HepG2 (cell line): ENCODE measurements around the gene HIVEP2. TPM values are rescaled to one million over a fixed set of nuclear protein-coding genes. Genes with fewer than 3 reads are reported as not detected.

ENCODE experiments used
- AGO2 ChIP-seq: fragments of 200-400 bp; formaldehyde crosslinking; optimal IDR thresholded peaks from 2 replicates; pipeline ENCODE3; 2017; ENCODE audit warnings: mild to moderate bottlenecking, low read depth, low read length, moderate library complexity
- CCDC6 ChIP-seq: sonication (generic); formaldehyde crosslinking; IDR thresholded peaks from 2 replicates; pipeline ENCODE4 v1.8.1; 2022; ENCODE audit warnings: mild to moderate bottlenecking, missing genetic modification reagents, moderate library complexity
- DZIP1 ChIP-seq: sonication (generic); formaldehyde crosslinking; IDR thresholded peaks from 2 replicates; pipeline ENCODE4 v1.5.0; 2020; ENCODE audit warnings: mild to moderate bottlenecking, missing genetic modification reagents
- GABPA ChIP-seq, 2 experiments: IDR thresholded peaks; 2 replicates each; pipeline ENCODE4 v1.6.1; 2011 to 2016; ENCODE audit warnings: low read depth in 2 of 2, low read length in 1 of 2, missing biosample characterization in 1 of 2, missing genetic modification characterization in 1 of 2
- HNF1A ChIP-seq, 2 experiments: sonication (generic) in 1 of 2; formaldehyde crosslinking in 1 of 2; IDR thresholded peaks; 2 replicates each; pipeline versions ENCODE4 v1.4.0 to v1.6.1; 2016 to 2020; ENCODE audit warnings: borderline replicate concordance in 1 of 2, low read depth in 1 of 2, mild to moderate bottlenecking in 1 of 2, missing genetic modification reagents in 1 of 2
- NCOA5 ChIP-seq: sonication (generic); formaldehyde crosslinking; IDR thresholded peaks from 2 replicates; pipeline ENCODE4 v1.4.0; 2020; ENCODE audit warnings: missing genetic modification reagents
- NFKB2 ChIP-seq: sonication (generic); formaldehyde crosslinking; IDR thresholded peaks from 2 replicates; pipeline ENCODE4 v1.4.0; 2020; ENCODE audit warnings: missing genetic modification reagents, borderline replicate concordance
- POLR2A ChIP-seq, 2 experiments: IDR thresholded peaks; 2 replicates each; pipeline ENCODE4 v1.6.1; 2011; ENCODE audit warnings: low read depth in 2 of 2, low read length in 2 of 2, mild to moderate bottlenecking in 1 of 2, moderate library complexity in 1 of 2; ENCODE audit not compliant: insufficient read depth in 1 of 2
- SAP130 ChIP-seq: IDR thresholded peaks from 2 replicates; pipeline ENCODE4 v1.6.1; 2016; ENCODE audit warnings: low read depth
- ZBTB44 ChIP-seq: sonication (generic); formaldehyde crosslinking; IDR thresholded peaks from 2 replicates; pipeline ENCODE4 v1.4.0; 2020; ENCODE audit warnings: missing genetic modification reagents
- ZFP37 ChIP-seq: sonication (generic); formaldehyde crosslinking; IDR thresholded peaks from 2 replicates; pipeline ENCODE4 v1.4.0; 2020; ENCODE audit warnings: missing genetic modification reagents, borderline replicate concordance
- ZNF3 ChIP-seq: IDR thresholded peaks from 2 replicates; pipeline ENCODE4 v1.7.0; 2017; ENCODE audit warnings: inconsistent platforms
- ZNF547 ChIP-seq: sonication (generic); formaldehyde crosslinking; IDR thresholded peaks from 2 replicates; pipeline ENCODE4 v1.5.1; 2020; ENCODE audit warnings: mild to moderate bottlenecking, missing genetic modification reagents
- ZNF598 ChIP-seq: sonication (generic); formaldehyde crosslinking; IDR thresholded peaks from 2 replicates; pipeline ENCODE4 v1.5.1; 2020; ENCODE audit warnings: mild to moderate bottlenecking, missing genetic modification reagents, borderline replicate concordance
- ZNF644 ChIP-seq: IDR thresholded peaks from 2 replicates; pipeline ENCODE4 v1.6.1; 2016; ENCODE audit warnings: low read depth
- polyA plus RNA-seq, 8 experiments: library from polyadenylated mRNA; depleted of rRNA in 3 of 8; stranded (reverse) in 7 of 8; unstranded in 1 of 8; fragments of >200 nt; fragmentation: Illumina TruSeq in 4 of 8; extraction: Trizol in 4 of 8; gene quantifications; 2 replicates each; pipeline versions ENCODE4 v1.2.1 to v1.2.3, GENCODE V29; 2011 to 2016; ENCODE audit warnings: low read depth in 4 of 8, missing spikeins in 1 of 8, mixed read lengths in 1 of 8; ENCODE audit not compliant: insufficient read depth in 1 of 8
- total RNA-seq, 5 experiments: library from RNA; depleted of rRNA; stranded (reverse); fragments of >200 nt; fragmentation: Illumina TruSeq; extraction: Trizol; gene quantifications; 2 replicates each; pipeline ENCODE4 v1.2.3, GENCODE V29; 2016; ENCODE audit warnings: low read depth in 1 of 5
- TF ChIP-seq, protein P1 (sequence below): sonication (generic); formaldehyde crosslinking; IDR thresholded peaks from 2 replicates; pipeline ENCODE4 v1.4.0; 2020; ENCODE audit warnings: missing genetic modification reagents, borderline replicate concordance

The HIVEP2 gene
- total and polyA plus RNA-seq, 2 of the 13 experiments (the other 11 are each of a cell fraction or from before 2014, with no cell fraction given): 3.4 to 12.9 TPM

GRCh38 chr6:142946924-142947713 lies 2.1 kb upstream of the HIVEP2 start (continued):
- TF ChIP-seq HNF1A (IDR thresholded peaks at IDR 0.05; ENCODE audit: low read depth): no peak
- peak; percentile 44; the same call in 1 of the 2 replicates for TF ChIP-seq HNF1A (CRISPR knock-in tag; IDR thresholded peaks at IDR 0.05; ENCODE audit: borderline replicate concordance)
- TF ChIP-seq ZBTB44 (CRISPR knock-in tag): no peak
- peak; percentile 35; the same call in 1 of the 2 replicates for TF ChIP-seq NFKB2
- no peak for TF ChIP-seq DZIP1 (CRISPR knock-in tag)
- TF ChIP-seq NCOA5: no peak
- no peak for TF ChIP-seq GABPA (IDR thresholded peaks at IDR 0.05; ENCODE audit: low read depth, low read length)
- 0 out of 2 replicates have a peak, but pooled peaks have one; percentile 18 for TF ChIP-seq GABPA (CRISPR knock-in tag; IDR thresholded peaks at IDR 0.05; ENCODE audit: low read depth)
- no peak for TF ChIP-seq ZFP37
- no peak for TF ChIP-seq ZNF644 (CRISPR knock-in tag)
- TF ChIP-seq, protein P1, sequence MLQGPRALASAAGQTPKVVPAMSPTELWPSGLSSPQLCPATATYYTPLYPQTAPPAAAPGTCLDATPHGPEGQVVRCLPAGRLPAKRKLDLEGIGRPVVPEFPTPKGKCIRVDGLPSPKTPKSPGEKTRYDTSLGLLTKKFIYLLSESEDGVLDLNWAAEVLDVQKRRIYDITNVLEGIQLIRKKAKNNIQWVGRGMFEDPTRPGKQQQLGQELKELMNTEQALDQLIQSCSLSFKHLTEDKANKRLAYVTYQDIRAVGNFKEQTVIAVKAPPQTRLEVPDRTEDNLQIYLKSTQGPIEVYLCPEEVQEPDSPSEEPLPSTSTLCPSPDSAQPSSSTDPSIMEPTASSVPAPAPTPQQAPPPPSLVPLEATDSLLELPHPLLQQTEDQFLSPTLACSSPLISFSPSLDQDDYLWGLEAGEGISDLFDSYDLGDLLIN (CRISPR knock-in tag): no peak
- TF ChIP-seq AGO2: peak; percentile 44
- peak in 1 of 2 experiments; percentile 29; a peak in 3 of 4 replicates for TF ChIP-seq POLR2A (IDR thresholded peaks at IDR 0.05; ENCODE audit: insufficient read depth in 1 of 2, low read depth in 2 of 2, low read length in 2 of 2)
- peak; percentile 33; the same call in 1 of the 2 replicates for TF ChIP-seq CCDC6 (CRISPR knock-in tag)
- peak; percentile 95 for TF ChIP-seq SAP130 (CRISPR knock-in tag)
- TF ChIP-seq ZNF598 (CRISPR knock-in tag): peak; percentile 58; the same call in 1 of the 2 replicates
- peak; percentile 84 for TF ChIP-seq ZNF547 (CRISPR knock-in tag)
- no peak for TF ChIP-seq ZNF3 (CRISPR knock-in tag)
